HG02759 (cell line): ENCODE data around the gene S100A5.
"Not testable (repeated sequence)": the region's sequence is repeated elsewhere in the genome, so short reads cannot be mapped to it uniquely, and the experiment has no call there.

Experiments
- ATAC-seq: cut with Tn5 transposase; IDR thresholded peaks from one replicate; pipeline ENCODE4 v1.9.1; 2021; ENCODE audit warnings: mild to moderate bottlenecking, moderate library complexity; ENCODE audit not compliant: unreplicated experiment

Gene S100A5

DNA sequence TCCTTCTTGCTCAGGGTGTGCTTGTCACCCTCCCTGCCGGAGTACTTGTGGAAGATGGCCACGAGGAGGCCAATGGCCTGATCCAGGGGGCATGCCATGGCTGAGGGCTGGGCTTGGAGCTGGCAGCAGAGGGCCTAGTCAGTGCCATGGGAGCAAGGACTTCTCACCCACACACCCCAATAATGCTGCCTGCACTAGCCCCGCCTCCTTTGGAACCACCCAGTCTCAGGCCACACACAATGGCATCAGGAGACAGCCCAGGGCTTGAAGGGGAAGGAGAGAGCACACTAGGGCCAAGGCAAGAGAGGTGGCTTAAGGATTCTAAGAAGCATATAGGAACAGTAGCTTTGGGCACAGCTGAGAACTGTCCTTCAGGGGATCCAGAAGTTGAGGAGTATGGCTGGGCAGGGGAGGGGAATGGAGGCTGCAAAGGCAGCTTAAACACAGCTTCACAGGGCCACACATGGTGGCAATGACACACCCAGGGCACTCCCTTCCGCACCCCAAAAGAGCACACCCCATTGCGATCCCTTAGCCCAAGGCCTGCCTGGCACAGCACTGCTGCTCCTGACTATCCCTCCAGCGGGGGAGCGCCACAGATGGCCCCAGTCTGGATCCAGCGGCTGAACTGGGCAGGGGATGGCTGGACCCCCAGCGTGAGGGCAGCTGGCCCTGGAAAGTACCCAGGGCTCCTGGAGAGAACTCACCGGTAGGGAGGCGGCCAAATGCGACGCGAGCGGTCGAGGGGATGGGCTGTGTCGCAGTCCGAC is 5.3 kb downstream of the S100A5 start, which contains the start of gene S100A6:
S100A6 (minus strand) TSS at position 750 of the 770 bp plus-strand sequence; CDS start at position 98, 652 bp downstream.
- ATAC-seq, result peak; percentile 23

DNA sequence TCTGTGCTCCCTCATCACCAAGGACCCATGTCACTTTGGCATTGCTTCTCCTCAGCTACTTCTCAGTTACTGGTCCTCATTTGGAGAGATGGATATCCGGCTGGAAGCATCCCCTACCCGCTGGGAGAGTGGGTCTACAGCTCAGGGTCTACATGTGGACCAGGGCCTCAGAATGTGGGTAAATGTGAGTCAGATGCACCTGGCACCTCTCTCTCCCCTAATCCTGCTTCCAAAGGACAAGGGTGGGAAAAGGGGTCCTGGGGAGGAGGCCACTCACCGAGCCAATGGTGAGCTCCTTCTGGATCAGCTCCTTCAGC is 5.9 kb downstream of the S100A5 start:
- ATAC-seq, result no peak

DNA sequence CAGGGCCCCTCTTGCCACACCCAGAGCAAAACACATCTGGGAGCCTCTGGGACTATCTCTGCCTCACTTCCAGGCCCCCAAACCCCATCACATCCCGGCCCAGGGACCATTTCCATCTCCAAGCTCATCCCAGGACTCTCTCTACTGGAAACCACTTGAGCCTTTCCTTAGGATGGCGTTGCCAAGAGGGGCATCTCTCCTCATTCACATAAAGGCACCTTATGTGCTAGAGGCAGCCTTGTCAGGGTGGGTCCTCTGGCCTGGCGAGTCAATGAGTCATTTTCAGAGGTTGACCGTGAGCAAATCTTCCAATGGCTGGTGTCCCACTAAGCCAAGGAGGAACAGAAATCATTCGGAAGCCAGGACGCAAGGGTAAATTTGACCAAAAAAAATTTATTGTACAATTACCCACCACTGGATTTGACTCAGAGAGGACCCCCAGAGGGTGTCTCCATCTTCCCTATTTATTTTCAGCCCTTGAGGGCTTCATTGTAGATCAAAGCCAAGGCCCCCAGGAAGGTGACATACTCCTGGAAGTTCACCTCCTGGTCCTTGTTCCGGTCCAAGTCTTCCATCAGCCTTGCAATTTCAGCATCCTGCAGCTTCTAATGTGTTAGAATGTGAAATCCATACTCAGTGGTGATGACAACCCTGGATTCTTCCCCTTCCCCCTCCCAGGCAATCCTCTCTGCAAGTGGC is 6.4 kb downstream of the S100A5 start:
- no peak for ATAC-seq

DNA sequence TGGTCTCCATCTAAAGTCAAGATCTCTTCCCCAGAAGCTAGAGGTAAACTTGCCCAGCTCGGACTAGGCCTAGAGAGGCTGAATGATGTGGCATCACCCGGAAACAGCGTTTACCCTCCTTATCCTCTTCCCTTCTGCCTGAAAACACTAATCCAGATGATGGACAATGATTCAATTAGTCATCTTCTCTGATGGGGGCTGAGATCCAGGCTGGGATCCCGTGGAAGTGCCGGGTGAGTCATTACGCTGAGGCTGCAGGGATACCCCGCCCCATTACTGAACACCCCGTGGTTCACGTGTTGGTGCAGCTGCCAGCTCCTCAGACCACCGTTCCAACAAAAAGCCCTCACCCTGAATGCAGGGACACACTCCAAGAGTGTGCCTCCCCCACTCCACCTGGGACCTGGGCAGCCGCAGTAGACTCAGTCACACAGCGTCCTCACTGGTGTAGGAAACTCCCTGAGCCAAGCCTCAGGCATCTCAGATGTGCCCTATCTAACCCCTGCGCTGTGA is 7.0 kb downstream of the S100A5 start:
- ATAC-seq, result no peak

DNA sequence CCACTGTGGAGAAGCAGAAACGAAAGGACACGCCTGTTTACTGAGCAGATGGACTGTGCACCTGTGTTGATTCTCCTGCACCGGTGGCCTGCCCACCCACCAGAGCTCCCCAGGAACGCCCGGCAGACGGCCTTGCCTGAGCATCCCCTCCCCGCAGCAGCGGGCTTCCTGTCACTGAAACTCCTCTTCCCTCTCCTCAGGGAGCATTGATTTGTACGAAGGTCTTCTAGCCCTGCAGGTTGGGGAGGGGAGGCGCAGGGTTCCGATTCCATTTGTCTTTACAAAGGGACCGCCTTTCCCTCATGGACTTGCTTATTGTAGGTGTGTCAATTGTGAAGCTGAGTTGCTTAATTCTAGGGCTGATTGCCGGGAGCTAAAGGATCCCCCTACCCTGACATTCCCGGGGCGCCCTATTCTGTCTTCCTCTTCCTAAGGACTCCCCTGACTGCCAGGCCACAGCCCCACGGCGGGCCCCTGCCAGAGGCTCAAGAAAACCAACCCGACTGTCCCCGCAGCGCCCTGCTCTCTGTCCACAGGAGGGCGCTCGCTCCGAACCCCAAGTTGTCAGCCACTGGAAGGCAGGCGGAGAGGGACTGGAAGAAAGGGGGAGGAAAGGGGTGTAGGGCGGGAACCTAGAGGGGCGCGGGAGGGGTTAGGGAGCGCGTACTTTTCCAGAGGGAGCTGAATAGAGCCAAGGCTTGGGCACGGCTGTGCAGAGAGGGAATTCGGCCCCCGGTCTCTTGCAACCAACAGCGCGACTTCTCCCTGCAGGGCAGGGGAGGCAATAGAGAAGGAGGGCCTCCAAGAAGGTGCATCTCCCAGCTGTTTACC is 7.8 kb downstream of the S100A5 start:
- no peak for ATAC-seq

DNA sequence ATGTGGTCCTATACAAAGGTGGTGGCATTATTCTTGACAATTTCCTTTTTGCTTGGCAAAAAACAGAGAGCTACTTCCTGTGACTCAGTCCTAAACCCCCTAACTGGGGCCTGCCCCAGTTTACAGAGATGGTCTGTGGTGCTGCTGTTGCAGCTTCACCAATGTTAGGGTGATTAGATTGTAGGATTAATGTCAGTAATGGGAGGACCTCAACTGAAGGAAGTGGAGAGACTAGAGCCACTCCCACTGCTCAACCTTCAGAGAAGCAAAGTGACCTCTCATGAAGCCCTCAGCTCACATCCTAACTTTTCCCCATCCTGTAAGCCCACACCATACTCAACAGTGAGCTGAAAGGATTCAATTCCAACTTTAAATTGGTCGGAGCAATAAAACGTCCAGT is 8.6 kb downstream of the S100A5 start:
- no peak for ATAC-seq

DNA sequence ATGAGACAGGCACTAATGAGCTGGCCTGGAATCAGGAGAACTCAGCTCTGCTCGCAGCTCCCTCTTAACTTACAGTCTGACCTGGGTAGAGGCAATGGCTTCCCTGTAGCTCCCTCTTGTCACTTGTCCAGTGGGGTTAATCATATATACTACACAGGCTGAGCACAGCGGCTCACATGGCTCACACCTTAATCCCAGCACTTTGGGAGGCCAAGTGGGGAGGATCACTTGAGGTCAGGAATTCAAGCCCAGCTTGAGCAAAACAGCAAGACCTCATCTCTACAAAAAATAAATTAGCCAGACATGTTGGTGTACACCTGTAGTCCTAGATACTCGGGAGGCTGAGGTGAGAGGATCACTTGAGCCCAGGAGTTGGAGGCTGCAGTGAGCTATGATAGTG is 9.1 kb downstream of the S100A5 start:
- no peak for ATAC-seq

DNA sequence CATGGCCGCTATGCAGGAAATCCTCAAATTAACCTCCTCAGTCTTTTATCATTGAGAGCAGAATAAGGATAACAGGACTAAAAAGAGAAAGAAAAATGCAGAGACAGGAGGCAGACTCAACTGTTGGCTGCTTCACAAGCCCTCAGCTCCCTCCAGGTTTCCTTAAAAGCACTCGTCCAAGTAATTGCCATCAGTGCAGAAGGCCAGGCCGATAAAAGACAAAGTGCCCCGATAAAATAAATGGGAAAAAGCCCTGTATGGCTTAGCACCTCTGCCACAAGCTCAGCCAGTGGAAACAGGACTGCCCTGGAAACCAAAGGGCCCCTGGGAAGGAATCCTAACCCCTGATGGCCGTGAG is 13.1 kb downstream of the S100A5 start:
- no peak for ATAC-seq

DNA sequence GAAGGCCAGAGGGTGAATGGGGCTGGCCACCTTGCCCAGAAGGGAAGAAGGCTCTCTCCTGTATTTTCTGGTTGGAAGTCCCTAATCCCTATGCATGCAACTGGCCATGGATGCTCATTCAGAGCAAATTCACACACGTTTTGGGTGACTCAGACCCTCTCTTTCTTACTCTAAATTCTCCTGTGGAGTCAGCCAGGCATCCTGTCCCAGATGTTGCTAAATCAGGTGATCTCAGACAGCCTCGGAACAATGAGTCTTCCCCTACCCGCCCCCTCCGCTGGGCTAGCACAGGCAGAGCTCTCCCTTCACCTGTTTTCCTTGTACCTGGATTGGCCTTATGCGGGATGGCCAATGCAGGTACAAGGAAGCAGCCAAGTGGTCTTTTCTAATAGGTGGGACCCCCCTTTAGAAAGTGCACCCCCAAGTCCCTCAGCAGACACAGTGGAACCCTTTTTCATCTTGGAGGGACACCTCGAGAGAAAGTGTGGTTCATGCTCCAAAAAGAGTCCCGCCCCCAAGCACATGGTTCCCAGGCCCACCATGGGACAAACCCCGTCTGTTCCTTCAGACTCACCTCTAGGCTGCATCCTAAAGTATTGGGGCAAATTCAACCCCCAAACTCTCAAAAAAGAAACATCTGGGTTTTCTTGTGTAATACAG is 13.6 kb downstream of the S100A5 start:
- ATAC-seq, result no peak

DNA sequence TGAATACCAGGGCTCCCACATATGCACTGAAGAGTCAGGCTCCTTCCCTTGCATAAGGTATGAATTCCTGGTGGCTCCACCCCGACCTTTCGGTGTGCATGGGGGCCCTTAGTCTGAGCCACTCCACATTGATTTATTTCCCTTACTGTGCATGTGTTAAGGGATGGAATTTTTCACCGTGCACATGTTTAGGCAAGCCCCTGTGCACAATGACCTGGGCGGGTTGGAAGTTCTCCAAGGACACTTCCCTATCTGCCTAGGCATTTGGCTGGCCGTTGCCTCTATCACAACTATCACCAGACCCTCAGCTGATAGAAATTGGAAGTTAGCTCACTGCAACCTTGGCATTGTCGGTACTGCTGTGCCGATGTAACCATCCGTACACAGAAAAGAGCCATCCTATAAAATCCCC is 14.6 kb downstream of the S100A5 start:
- no peak for ATAC-seq

DNA sequence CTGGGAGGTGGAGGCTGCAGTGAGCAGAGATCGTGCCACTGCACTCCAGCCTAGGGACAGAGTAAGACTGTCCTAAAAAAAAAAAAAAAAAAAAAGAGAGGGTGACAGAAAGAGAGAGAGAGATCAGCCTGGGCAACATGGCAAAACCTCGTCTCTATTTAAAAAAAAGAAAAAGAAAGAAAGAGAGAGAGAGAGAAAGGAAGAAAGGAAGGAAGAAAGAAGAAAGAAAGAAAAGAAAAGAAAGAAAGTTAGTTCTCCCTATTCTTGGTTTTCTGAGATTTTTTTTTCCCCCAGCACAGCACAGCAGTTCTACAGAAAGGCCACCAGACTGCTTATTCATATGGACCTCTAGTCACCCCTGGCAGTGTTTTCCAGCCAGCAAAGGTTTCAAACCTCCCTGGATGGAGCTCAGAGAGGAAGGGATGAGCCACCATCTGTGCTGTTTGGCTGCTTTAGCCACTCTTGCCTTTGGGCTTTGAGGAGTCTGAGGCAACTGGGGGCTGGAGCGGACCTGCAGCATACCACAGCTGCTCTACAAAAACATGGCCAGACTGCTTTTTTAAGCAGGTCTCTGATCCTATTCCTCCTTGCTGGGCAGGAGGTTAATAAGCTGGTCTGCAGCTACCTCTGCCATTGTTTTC is 15.5 kb downstream of the S100A5 start:
- ATAC-seq, result no peak

DNA sequence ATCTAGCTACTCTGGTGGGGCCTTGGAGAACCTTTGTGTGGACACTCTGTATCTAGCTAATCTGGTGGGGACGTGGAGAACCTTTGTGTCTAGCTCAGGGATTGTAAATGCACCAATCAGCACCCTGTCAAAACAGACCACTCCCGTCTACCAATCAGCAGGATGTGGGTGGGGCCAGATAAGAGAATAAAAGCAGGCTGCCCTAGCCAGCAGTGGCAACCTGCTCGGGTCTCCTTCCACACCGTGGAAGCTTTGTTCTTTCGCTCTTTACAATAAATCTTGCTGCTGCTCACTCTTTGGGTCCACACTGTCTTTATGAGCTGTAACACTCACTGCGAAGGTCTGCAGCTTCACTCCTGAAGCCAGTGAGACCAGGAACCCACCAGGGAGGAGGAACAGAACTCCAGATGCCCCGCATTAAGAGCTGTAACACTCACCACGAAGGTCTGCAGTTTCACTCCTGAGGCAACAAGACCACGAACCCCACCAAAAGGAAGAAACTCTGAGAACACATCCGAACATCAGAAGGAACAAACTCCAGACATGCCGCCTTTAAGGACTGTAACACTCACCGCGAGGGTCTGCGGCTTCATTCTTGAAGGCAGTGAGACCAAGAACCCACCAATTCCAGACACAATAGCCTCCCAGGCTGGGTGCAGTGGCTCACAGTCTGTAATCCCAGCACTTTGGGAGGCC is 18.2 kb downstream of the S100A5 start:
- not testable (repeated sequence) for ATAC-seq

DNA sequence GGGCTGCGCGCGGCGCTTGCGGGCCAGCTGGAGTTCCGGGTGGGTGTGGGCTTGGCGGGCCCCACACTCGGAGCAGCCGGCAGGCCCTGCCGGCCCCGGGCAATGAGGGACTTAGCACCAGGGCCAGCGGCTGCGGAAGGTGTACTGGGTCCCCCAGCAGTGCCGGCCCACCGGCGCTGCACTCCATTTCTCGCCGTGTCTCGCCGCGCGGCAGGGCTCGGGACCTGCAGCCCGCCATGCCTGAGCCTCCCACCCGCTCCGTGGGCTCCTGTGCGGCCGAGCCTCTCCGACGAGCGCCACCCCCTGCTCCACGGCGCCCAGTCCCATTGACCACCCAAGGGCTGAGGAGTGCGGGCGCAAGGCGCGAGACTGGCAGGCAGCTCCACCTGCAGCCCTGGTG is 18.9 kb downstream of the S100A5 start:
- not testable (repeated sequence) for ATAC-seq

DNA sequence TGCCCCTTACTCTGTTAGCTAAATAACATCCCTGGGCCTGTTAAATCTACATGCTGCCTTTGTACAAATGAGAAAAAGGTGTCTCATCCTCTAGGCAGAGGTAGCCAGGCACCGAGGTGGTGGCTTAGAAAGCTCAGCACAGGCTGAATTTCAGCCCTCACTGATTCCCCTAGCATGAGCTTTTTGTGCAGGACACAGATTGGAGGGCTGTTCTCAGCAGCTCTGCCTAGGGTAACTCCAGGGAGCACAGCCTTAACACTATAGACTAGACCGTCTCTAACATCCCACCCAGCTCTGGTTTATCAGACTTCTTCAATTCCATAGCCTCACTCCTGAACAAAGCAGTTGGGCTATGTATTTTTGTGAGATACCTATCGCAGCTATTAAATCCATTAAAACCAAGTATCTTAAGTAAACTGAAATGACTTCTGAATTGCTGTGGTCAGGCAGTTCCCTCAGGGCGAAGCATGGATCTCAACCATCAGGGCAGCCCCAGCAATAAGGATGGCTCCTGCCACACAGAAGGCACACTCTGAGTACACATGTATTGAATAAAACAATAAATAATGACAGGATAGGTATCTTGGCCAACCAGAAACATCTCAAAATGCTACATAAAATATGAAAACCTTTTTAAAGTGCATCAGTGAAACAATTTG is 19.8 kb downstream of the S100A5 start:
- no peak for ATAC-seq

DNA sequence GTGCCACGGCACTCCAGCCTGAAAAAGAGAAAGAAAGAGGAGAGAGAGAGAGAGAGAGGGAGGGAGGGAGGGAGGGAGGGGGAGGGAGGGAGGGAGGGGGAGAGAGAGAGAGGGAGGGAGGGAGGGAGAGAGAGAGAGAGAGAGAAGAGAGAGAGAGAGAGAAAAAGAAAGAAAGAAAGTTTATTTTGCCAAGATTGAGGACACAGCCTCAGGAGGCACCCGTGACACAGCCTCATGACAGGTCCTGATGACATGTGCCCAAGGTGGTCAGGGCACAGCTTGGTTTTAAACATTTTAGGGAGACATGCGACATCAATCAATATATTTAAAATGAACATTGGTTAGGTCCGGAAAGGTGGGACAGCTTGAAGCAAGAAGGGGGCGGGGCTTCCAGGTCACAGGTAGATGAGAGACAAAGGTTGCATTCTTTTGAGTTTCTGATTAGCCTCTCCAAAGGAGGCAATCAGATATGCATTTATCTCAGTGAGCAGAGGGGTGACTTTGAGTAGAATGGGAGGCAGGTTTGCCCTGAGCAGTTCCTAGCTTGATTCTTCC is 20.5 kb downstream of the S100A5 start:
- not testable (repeated sequence) for ATAC-seq

DNA sequence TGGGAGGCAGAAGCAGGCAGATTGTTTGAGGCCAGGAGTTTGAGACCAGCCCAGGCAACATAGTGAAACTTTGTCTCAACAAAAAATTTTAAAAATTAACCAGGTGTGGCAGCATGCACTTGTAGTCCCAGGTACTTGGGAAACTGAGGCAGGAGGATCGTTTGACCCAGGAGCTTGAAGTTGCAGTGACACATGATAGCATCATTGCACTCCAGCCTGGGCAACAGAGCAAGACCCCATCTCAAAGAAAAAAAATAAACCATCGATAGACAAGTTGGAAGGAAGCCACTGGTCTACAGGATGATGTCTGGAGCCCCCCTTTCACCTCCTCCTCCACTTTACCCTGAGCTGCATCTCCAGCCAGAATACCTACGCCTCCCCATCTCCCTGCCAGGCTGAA is 21.5 kb downstream of the S100A5 start:
- no peak for ATAC-seq

DNA sequence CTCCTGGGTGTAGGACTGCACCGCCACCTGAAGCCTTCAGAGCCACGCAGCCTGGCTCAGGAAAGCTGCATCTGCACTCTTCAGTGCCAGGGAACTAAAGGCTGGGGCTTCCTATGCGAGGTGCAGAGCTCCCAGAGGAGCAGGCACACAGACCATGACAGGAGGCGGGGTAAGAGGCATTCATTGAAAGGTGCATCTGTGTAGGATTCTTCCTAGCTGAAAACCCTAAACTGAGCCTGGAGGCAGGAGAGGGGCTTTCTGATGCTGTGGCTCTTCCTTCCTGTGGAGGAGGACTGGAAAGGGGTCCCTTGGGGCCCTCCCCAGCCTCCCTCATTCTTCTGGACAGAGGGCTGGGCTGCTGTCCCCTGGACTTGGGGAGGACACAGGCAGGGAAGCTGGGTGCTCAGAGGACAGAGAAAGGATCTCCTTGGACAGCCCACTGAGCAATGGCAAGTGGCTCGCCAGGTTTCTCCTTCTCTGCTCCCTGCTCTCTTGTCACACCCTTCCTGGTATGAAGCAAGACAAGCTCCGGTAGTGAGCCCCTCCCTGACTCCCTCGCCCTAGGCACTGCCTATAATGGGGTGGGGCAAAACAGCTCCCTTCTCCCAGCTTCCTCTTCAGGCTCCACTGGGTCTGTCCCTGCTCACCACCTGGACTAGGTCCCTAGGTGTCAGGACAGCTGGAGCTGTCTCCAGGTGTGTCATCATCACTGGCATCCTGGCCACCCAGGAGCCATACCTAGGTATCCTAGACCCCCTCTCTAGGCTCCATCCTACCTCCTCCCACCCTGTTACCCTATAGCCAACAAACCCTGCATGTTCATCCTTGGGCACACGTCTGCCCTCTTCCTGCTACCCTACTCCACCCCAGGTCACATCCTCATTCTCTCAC is 25.0 kb downstream of the S100A5 start:
- no peak for ATAC-seq

DNA sequence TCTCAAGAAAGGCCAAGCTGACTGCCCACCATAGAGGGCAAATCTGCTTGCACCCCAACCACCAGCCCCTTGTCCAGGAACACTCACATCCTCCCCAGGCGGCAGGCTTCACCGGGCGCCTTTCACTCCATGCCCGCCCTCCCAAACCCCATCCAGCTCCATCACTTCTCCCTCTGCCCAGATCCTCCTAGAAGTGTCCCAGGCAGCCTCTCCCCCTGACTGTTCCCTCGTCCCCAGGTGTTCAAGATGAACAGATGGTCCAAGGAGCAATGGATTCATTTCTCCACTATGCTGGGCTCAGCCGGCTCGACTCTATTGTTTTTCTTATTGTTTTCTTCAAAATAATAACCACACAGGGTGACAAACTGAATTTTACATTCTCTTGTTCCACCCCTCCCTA is 27.1 kb downstream of the S100A5 start:
- no peak for ATAC-seq
